GM23248 (cell line): ENCODE results near the gene ADAMTS17.

Experiments used
- EZH2 ChIP-seq: fragments of 200-600 bp; sonication (generic); IDR thresholded peaks from 2 replicates; pipeline ENCODE4 v1.6.1; 2018; ENCODE audit warnings: antibody characterized with exemption, mild to moderate bottlenecking; ENCODE audit not compliant: insufficient read depth, poor library complexity, severe bottlenecking
- EZH2phosphoT487 ChIP-seq: fragments of 200-600 bp; sonication (generic); IDR thresholded peaks from 2 replicates; pipeline ENCODE4 v1.6.1; 2018; ENCODE audit warnings: antibody characterized with exemption, moderate library complexity, mild to moderate bottlenecking, low read depth; ENCODE audit not compliant: insufficient read depth

DNA sequence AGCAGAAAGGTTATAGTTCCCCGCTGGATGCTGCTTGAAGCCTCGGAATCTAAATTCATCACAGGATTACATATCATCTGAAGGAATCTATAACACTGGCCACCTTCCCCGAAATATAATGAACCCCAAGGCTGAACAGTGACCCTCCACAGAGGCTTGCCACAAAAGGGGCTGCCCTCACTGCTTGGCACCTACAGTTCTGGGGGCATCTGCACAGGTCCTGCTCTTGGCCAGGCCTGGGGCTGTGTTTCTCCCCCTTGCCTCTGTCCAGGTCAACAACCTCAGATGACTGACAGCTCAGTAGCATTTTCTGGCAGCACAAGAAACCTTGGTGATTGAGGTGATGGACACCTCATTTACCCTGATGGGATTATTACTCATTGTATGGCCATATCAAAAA, 1.5 kb upstream of the ADAMTS17 start:
- TF ChIP-seq EZH2 (no peak), EZH2phosphoT487 (no peak)
